PC-9 (cell line): ENCODE data around the gene BCL7B. TPM values are rescaled to one million over a fixed set of nuclear protein-coding genes. Genes with fewer than 3 reads are reported as not detected.

Experiments
- BruUV-seq: library from RNA; stranded (reverse); fragments of 400-500 nt; replicated peaks from 2 replicates; lab custom pipeline; 2021; lab: Mats Ljungman, UMichigan
- CTCF ChIA-PET: fragments of 300-600 bp; sonication (Branson Sonifier 250); formaldehyde crosslinking; loops from one replicate; lab custom pipeline; 2022; ENCODE audit warnings: antibody characterized with exemption; lab: Charles Lee
- POLR2A ChIA-PET: fragments of 300-600 bp; sonication (Branson Sonifier 250); formaldehyde crosslinking; loops from one replicate; lab custom pipeline; 2022; ENCODE audit warnings: antibody characterized with exemption; ENCODE audit not compliant: unreplicated experiment; lab: Charles Lee
- DNase-seq, 2 experiments: peaks; one replicate each; pipeline versions ENCODE4 v3.0.0 to v3.0.0-alpha.2; 2015 to 2022; ENCODE audit warnings: mixed read lengths in 1 of 2
- H2AFZ ChIP-seq: fragments of 200-600 bp; sonication (generic); 2 replicates; pipeline ENCODE4 v1.8.1; 2017; ENCODE audit warnings: antibody characterized with exemption
- H3F3A ChIP-seq: fragments of 200-600 bp; sonication (generic); 2 replicates; pipeline ENCODE4 v1.8.1; 2017; ENCODE audit warnings: antibody characterized with exemption, mild to moderate bottlenecking, low read depth; ENCODE audit not compliant: insufficient read depth
- H3K27ac ChIP-seq: fragments of 200-600 bp; sonication (generic); 2 replicates; pipeline ENCODE4 v1.6.1; 2016; ENCODE audit warnings: mixed run types
- H3K27me3 ChIP-seq: fragments of 200-600 bp; sonication (generic); 2 replicates; pipeline ENCODE4 v1.6.1; 2016; ENCODE audit warnings: low read depth, mixed run types; ENCODE audit not compliant: insufficient read depth
- H3K36me3 ChIP-seq: fragments of 200-600 bp; sonication (generic); 2 replicates; pipeline ENCODE4 v1.6.1; 2016; ENCODE audit warnings: low read depth, mixed run types
- H3K4me1 ChIP-seq: fragments of 200-600 bp; sonication (generic); replicated peaks from 2 replicates; pipeline ENCODE4 v1.6.1; 2016; ENCODE audit warnings: mixed run types; ENCODE audit not compliant: insufficient read depth
- H3K4me2 ChIP-seq: fragments of 200-600 bp; sonication (generic); 2 replicates; pipeline ENCODE4 v1.6.1; 2017; ENCODE audit warnings: mixed run types
- H3K4me3 ChIP-seq: fragments of 200-600 bp; sonication (generic); 2 replicates; pipeline ENCODE4 v1.6.1; 2016; ENCODE audit warnings: mixed run types
- H3K79me2 ChIP-seq: fragments of 200-600 bp; sonication (generic); 2 replicates; pipeline ENCODE4 v1.6.1; 2017; ENCODE audit warnings: low read depth, mixed run types
- H3K9me2 ChIP-seq: fragments of 200-600 bp; sonication (generic); 2 replicates; pipeline ENCODE4 v1.8.1; 2017; ENCODE audit warnings: mild to moderate bottlenecking; ENCODE audit not compliant: insufficient read depth
- H3K9me3 ChIP-seq: fragments of 200-600 bp; sonication (generic); 2 replicates; pipeline ENCODE4 v1.8.1; 2016; ENCODE audit warnings: low read depth; ENCODE audit not compliant: insufficient read depth
- H4K20me1 ChIP-seq: fragments of 200-600 bp; sonication (generic); 2 replicates; pipeline ENCODE4 v1.8.1; 2017; ENCODE audit not compliant: insufficient read depth
- CTCF ChIP-seq: fragments of 200-600 bp; sonication (generic); conservative IDR thresholded peaks from 2 replicates; pipeline ENCODE4 v1.6.1; 2017; ENCODE audit warnings: mixed run types, antibody characterized with exemption, mild to moderate bottlenecking, moderate library complexity
- EZH2 ChIP-seq: fragments of 200-600 bp; sonication (generic); IDR thresholded peaks from 2 replicates; pipeline ENCODE4 v1.8.0; 2017; ENCODE audit warnings: antibody characterized with exemption, low read depth
- intact Hi-C: fragments of 100-400 bp; cut with micrococcal nuclease; formaldehyde crosslinking; loops from one replicate; pipeline ENCODE4 v1.10.0; 2022; ENCODE audit not compliant: unreplicated experiment
- total RNA-seq: library from RNA; stranded (reverse); gene quantifications from 2 replicates; pipeline ENCODE4 v1.2.3, GENCODE V29; 2021

The BCL7B gene
- total RNA-seq, 1 experiment from 2014 or later: 70.4 TPM

DNA sequence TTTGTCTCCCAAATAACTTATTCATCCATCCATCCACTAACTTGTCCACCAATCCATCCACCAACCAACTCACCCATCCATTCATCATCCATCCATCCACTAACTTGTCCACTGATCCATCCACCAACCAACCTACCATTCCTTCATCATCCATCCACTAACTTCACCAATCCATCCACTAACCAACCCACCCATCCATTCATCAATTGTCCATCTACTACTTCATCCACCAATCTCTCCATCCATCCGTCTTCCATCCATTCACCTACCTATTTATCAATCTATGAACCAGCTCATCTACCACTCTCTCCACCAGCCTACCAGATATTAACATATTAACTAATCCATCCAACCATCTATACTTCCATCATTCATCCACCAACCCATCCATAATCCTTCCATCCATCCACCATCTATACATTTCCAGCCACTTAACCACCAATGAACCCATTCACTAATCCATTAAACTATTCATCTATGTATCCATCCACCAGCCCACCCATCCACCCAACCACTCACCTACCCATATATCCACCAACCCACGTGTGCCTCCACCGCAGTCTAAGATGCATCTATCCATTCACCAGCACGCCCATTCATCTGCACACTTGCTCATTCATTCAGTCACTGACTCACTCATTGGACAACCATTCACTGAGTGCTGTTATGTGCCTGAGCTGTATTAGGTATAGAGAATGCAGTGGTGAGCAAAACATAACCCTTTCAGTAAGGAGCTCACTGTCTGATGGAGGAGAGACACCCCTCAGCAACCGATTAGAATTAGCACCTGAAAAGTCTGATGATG lies 40.7 kb upstream of the BCL7B start:
- CTCF ChIA-PET: no interaction called here
- H3F3A ChIP-seq: peaks cover 2% of the 10 kb centered on the region
- H3K4me1 ChIP-seq: peaks cover 8% of the 10 kb centered on the region
- H3K36me3 ChIP-seq: no peaks in the 10 kb centered on the region
- no TSS peak for BruUV-seq
- POLR2A ChIA-PET: no interaction called here
- TF ChIP-seq EZH2 (no peak), CTCF (no peak)
- DNase-seq: no peak
- no peaks in the 10 kb centered on the region for H3K9me2 ChIP-seq
- H3K4me2 ChIP-seq: no peak overlapping the region
- no peaks in the 10 kb centered on the region for H4K20me1 ChIP-seq
- no peaks in the 10 kb centered on the region for H3K9me3 ChIP-seq
- H3K27ac ChIP-seq: no peak overlapping the region
- H3K27me3 ChIP-seq: no peaks in the 10 kb centered on the region
- H3K4me3 ChIP-seq: no peak overlapping the region
- intact Hi-C loops: no loop called here
- H3K79me2 ChIP-seq: no peaks in the 10 kb centered on the region
- H2AFZ ChIP-seq: no peak overlapping the region

DNA sequence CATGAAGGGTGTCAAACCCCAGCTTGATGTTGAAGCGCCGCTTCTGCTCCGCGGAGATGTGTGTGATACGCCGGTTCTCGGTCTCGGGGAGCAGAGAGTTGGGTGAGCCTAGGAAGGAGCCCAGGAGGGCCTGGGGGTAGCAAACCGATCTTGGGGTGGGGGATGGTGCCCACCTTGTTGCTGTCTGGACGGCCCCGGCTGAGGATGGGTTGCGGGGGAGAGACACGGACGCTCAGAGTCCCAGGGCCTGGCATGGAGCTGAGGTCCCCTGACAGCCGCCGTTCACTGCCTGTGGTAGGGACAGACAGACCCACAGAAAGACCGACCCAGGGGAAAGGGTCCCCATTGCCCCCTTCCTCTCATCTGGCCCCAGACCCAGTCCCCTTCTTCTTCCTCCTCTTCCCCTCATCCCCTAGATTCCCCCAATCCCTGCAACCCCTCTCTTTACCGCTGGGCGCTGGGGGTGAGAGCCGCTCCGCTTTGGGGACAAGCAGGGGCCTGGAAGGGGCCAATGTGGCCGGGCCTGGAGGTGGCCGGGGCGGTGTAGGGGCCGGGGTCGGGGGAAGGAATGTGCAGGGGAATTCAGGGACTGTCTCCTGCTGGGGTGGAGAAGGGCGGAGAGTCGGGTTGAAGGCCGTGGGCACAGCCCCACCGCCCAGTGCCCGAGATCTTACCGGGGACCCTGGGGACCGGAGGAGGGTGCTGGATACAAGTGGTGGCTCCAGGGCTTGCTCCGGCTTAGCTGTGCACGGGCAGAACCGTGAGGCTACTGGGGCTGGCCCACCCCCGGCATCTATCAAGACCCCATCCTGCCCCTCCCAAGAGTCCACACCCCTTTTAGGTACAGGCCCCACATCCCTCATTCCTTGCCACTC lies 38.9 kb upstream of the BCL7B start:
- no peak overlapping the region for H3K4me2 ChIP-seq
- H3K4me3 ChIP-seq: no peak overlapping the region
- peaks cover 4% of the 10 kb centered on the region for H3F3A ChIP-seq
- TF ChIP-seq CTCF (no peak), EZH2 (no peak)
- BruUV-seq: no TSS peak
- H3K9me2 ChIP-seq: no peaks in the 10 kb centered on the region
- no peaks in the 10 kb centered on the region for H3K36me3 ChIP-seq
- intact Hi-C loops: no loop called here
- H2AFZ ChIP-seq: no peak overlapping the region
- DNase-seq: no peak
- no peaks in the 10 kb centered on the region for H4K20me1 ChIP-seq
- no peak overlapping the region for H3K27ac ChIP-seq
- H3K4me1 ChIP-seq: peaks cover 3% of the 10 kb centered on the region; the same call in 1 of the 2 replicates
- H3K9me3 ChIP-seq: no peaks in the 10 kb centered on the region
- ChIA-PET POLR2A (no interaction called here), CTCF (no interaction called here)
- H3K79me2 ChIP-seq: no peaks in the 10 kb centered on the region
- H3K27me3 ChIP-seq: no peaks in the 10 kb centered on the region

DNA sequence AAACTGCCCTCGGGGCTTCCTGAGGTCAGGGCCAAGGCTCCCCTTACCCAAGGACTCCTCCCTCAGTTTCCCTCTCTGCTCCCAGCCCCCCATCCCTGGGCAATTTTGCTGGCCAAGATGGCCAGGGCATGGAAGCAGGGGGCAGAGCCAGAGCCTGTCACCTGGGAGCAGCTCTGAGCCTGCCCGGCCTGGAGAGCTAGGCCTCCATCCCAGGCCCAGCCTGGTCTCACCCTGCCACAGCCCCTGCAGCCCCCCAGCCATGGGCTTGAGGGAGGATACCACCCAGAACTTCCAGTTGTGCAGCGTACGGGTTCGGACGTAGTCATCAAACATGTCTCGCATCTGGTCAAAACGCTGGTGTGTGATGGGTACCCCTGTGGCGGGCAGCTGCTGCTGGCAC lies 37.9 kb upstream of the BCL7B start:
- BruUV-seq: no TSS peak
- H3K4me1 ChIP-seq: peaks cover 5% of the 10 kb centered on the region; the same call in 1 of the 2 replicates
- POLR2A ChIA-PET: no interaction called here

More for the DNA sequence above, 37.9 kb upstream of the BCL7B start:
- DNase-seq: no peak
- Histone ChIP-seq H3F3A (peaks cover 12% of the 10 kb centered on the region), H3K9me2 (no peaks in the 10 kb centered on the region), H4K20me1 (no peaks in the 10 kb centered on the region), H3K4me2 (no peak overlapping the region), H3K4me3 (no peak overlapping the region), H3K79me2 (no peaks in the 10 kb centered on the region), H3K9me3 (no peaks in the 10 kb centered on the region), H2AFZ (no peak overlapping the region), H3K36me3 (no peaks in the 10 kb centered on the region), H3K27me3 (no peaks in the 10 kb centered on the region), H3K27ac (no peak overlapping the region)
- TF ChIP-seq EZH2 (no peak), CTCF (no peak)
- CTCF ChIA-PET: no interaction called here
- intact Hi-C loops: no loop called here
